ENCODE data around the gene LOXHD1.

LOXHD1 gene

GRCh38 chr18:46623541-46623940, 33.5 kb downstream of the LOXHD1 start:
- peak in 1 of 2 donors; percentile 33 for DNase-seq

- DNase-seq, result no peak
Observed at GRCh38 chr18:46622999-46623398, 34.0 kb downstream of the LOXHD1 start.

GRCh38 chr18:46622451-46622850, 34.6 kb downstream of the LOXHD1 start:
- no peak for DNase-seq

GRCh38 chr18:46621871-46622270, 35.1 kb downstream of the LOXHD1 start:
- DNase-seq, result no peak

- no peak for DNase-seq
Observed at GRCh38 chr18:46621111-46621766, 35.8 kb downstream of the LOXHD1 start.

- DNase-seq, result no peak
Observed at GRCh38 chr18:46619559-46619958, 37.5 kb downstream of the LOXHD1 start.

GRCh38 chr18:46615720-46616119, 41.3 kb downstream of the LOXHD1 start:
- DNase-seq, result no peak

GRCh38 chr18:46609048-46609447, 48.0 kb downstream of the LOXHD1 start:
- DNase-seq, result no peak

GRCh38 chr18:46607926-46608325, 49.1 kb downstream of the LOXHD1 start:
- DNase-seq, result no peak

- no peak for DNase-seq
Observed at GRCh38 chr18:46601141-46601805, 55.7 kb downstream of the LOXHD1 start.

- no peak for DNase-seq
Observed at GRCh38 chr18:46596119-46596518, 60.9 kb downstream of the LOXHD1 start.

- DNase-seq, result no peak
Observed at GRCh38 chr18:46591783-46592391, 65.1 kb downstream of the LOXHD1 start.

- DNase-seq, result no peak
Observed at GRCh38 chr18:46590103-46590502, 66.9 kb downstream of the LOXHD1 start.

GRCh38 chr18:46588971-46589660, 67.9 kb downstream of the LOXHD1 start:
- no peak for DNase-seq

GRCh38 chr18:46587600-46587999, 69.4 kb downstream of the LOXHD1 start:
- DNase-seq, result no peak

- no peak for DNase-seq
Observed at GRCh38 chr18:46583711-46584110, 73.3 kb downstream of the LOXHD1 start.

GRCh38 chr18:46581648-46582047, 75.4 kb downstream of the LOXHD1 start:
- DNase-seq, result no peak

GRCh38 chr18:46578987-46579386, 78.0 kb downstream of the LOXHD1 start:
- no peak for DNase-seq

- no peak for DNase-seq
Observed at GRCh38 chr18:46577546-46577945, 79.5 kb downstream of the LOXHD1 start.

- DNase-seq, result no peak
Observed at GRCh38 chr18:46575851-46576250, 81.2 kb downstream of the LOXHD1 start.

GRCh38 chr18:46574743-46575115, 82.3 kb downstream of the LOXHD1 start:
- no peak for DNase-seq

- DNase-seq, result no peak
Observed at GRCh38 chr18:46574000-46574742, 82.8 kb downstream of the LOXHD1 start.

- no peak for DNase-seq
Observed at GRCh38 chr18:46573156-46573555, 83.9 kb downstream of the LOXHD1 start.
